NOMO-1 (cell line): ENCODE data around the gene WDHD1.
"Not testable (repeated sequence)": the region's sequence is repeated elsewhere in the genome, so short reads cannot be mapped to it uniquely, and the experiment has no call there.

Experiments used
- DNase-seq, 2 experiments: peaks; one replicate each; lab custom pipeline; 2025; ENCODE audit not compliant: unreplicated experiment in 2 of 2; lab: John Stamatoyannopoulos, UW

WDHD1 gene

GRCh38 chr14:54909817-54910558, 116.9 kb downstream of the WDHD1 start:
- DNase-seq: peak in 1 of 2 experiments; percentile 11

GRCh38 chr14:54908973-54909372, 117.9 kb downstream of the WDHD1 start:
- DNase-seq: not testable (repeated sequence)

- peak; percentile 76 to 79 for DNase-seq
These were observed 118.7 kb downstream of the WDHD1 start for GRCh38 chr14:54908190-54908589.

- no peak for DNase-seq
These were observed 120.8 kb downstream of the WDHD1 start for GRCh38 chr14:54906075-54906474.

- peak; percentile 48 to 67 for DNase-seq
These were observed 124.1 kb downstream of the WDHD1 start, which contains the start of gene GCH1 for GRCh38 chr14:54902521-54903420. Gene GCH1 (minus strand): TSS chr14:54902826. CDS start chr14:54902663, 163 bp downstream.

- peak; percentile 66 to 67 for DNase-seq
These were observed 124.8 kb downstream of the WDHD1 start for GRCh38 chr14:54902143-54902520.

GRCh38 chr14:54901380-54902142, 125.3 kb downstream of the WDHD1 start:
- no peak for DNase-seq

- no peak for DNase-seq
These were observed 127.3 kb downstream of the WDHD1 start for GRCh38 chr14:54899573-54899972.

GRCh38 chr14:54897809-54898555, 128.9 kb downstream of the WDHD1 start:
- DNase-seq: not testable (repeated sequence)

- no peak for DNase-seq
These were observed 131.2 kb downstream of the WDHD1 start for GRCh38 chr14:54895683-54896082.

- no peak for DNase-seq
These were observed 131.9 kb downstream of the WDHD1 start for GRCh38 chr14:54894995-54895394.

- DNase-seq: peak in 1 of 2 experiments; percentile 12
These were observed 133.6 kb downstream of the WDHD1 start for GRCh38 chr14:54893151-54893760.

- no peak for DNase-seq
These were observed 135.2 kb downstream of the WDHD1 start for GRCh38 chr14:54891471-54892245.

GRCh38 chr14:54890788-54891187, 136.1 kb downstream of the WDHD1 start:
- DNase-seq: peak in 1 of 2 experiments; percentile 39

- DNase-seq: no peak
These were observed 137.0 kb downstream of the WDHD1 start for GRCh38 chr14:54889919-54890318.
